Heart left ventricle (tissue), 16 donors: ENCODE measurements around the gene LACTBL1. TPM values are rescaled to one million over a fixed set of nuclear protein-coding genes. Genes with fewer than 3 reads are reported as not detected.

Source experiments
- ATAC-seq, 4 donors: fragments of 200-7000 bp; cut with Tn5 transposase; one replicate each; pipeline ENCODE4 v1.9.1; 2020 to 2022; ENCODE audit warnings: moderate library complexity in 4 of 4, mild to moderate bottlenecking in 3 of 4, moderate number of reproducible peaks in 1 of 4
- DNase-seq, 5 donors: peaks; one replicate each; pipeline ENCODE4 v3.0.0-alpha.2; 2020
- H3K27ac ChIP-seq, 12 donors: fragments of 200-600 bp; sonication (generic) in 4 of 12; one replicate each; pipeline versions ENCODE4 v1.5.0 to v1.8.0; 2016 to 2022; ENCODE audit warnings: mild to moderate bottlenecking in 2 of 12
- H3K27me3 ChIP-seq, 9 donors: fragments of 200-600 bp; sonication (generic) in 2 of 9; one replicate each; pipeline versions ENCODE4 v1.5.1 to v1.8.0; 2016 to 2022; ENCODE audit warnings: mild to moderate bottlenecking in 3 of 9
- H3K36me3 ChIP-seq, 9 donors: fragments of 200-600 bp; sonication (generic) in 2 of 9; one replicate each; pipeline versions ENCODE4 v1.5.0 to v1.8.0; 2018 to 2022; ENCODE audit warnings: mild to moderate bottlenecking in 2 of 9
- H3K4me1 ChIP-seq, 12 donors: fragments of 200-600 bp; sonication (generic) in 4 of 12; one replicate each; pipeline versions ENCODE4 v1.5.0 to v1.8.0; 2016 to 2022; ENCODE audit warnings: mild to moderate bottlenecking in 3 of 12
- H3K4me3 ChIP-seq, 12 donors: fragments of 200-600 bp; sonication (generic) in 4 of 12; one replicate each; pipeline versions ENCODE4 v1.5.0 to v1.8.0; 2017 to 2022; ENCODE audit warnings: mild to moderate bottlenecking in 9 of 12, moderate library complexity in 4 of 12
- H3K9me3 ChIP-seq, 12 donors: fragments of 200-600 bp; sonication (generic) in 4 of 12; one replicate each; pipeline versions ENCODE4 v1.5.0 to v1.8.0; 2016 to 2022; ENCODE audit warnings: mild to moderate bottlenecking in 1 of 12
- POLR2A ChIP-seq, 2 donors: fragments of 450-650 bp; IDR thresholded peaks; one replicate each; pipeline ENCODE4 v1.6.1; 2017; ENCODE audit warnings: antibody characterized with exemption in 2 of 2, mild to moderate bottlenecking in 2 of 2, moderate library complexity in 2 of 2
- WGBS, 4 donors: extraction: QIAGEN DNeasy Blood & Tissue Kit in 2 of 4; methylation state at CpG; one replicate each; pipeline versions ENCODE4 v1.1.5 to v1.1.7; 2013 to 2018; 5-methylcytosine and 5-hydroxymethylcytosine counted together
- intact Hi-C, 10 donors: fragments of 100-400 bp; cut with DNase I; formaldehyde crosslinking; loops; one replicate each; pipeline versions ENCODE4 v1.11.1 to v1.14.2; 2022
- polyA plus RNA-seq, 2 donors: library from polyadenylated mRNA; stranded (reverse); fragments of 200-250 nt; gene quantifications; one replicate each; pipeline ENCODE4 v1.2.3, GENCODE V29; 2013
- total RNA-seq, 9 donors: library from RNA; depleted of rRNA in 2 of 9; stranded (reverse); fragments of >200 nt in 2 of 9; fragmentation: NEBNext Ultra II Directional in 3 of 9; extraction: Animal tissue kit (Norgen Biotek cat#: 25700) in 3 of 9; gene quantifications; one replicate each; pipeline versions ENCODE4 v1.1.0 to v1.2.4, GENCODE V29; 2016 to 2023
- TF ChIP-seq, protein P1 (sequence below), 12 donors: fragments of 200-600 bp; sonication (generic) in 4 of 12; IDR thresholded peaks; one replicate each; pipeline versions ENCODE4 v1.5.0 to v1.8.0; 2018 to 2022; ENCODE audit warnings: antibody characterized with exemption in 12 of 12, mild to moderate bottlenecking in 5 of 12
- donor health status: ischemic (EF 13 %, LVEDD 7.1; RV severe dilation, severe dysfunction).
- donor health status: healthy with polysubstance abuse.
- donor health status: DM: no; HTN: yes; CAD: no.
- donor health status: DM: no; HTN: no; CAD: no.
- donor health status: ischemic (EF 25% LVEDD 6.9; RV normal size, moderate dysfunction).
- donor health status: ischemic (EF 25% LVEDD 5.7; RV mildly dilated, moderate dysfunction).
- donor health status: healthy.
- donor health status: DM: yes; HTN: yes; CAD: no.
- donor health status: ischemic (EF 35%, LVEDD 5.7; RV mildly dilated, moderate dysfunction).
- donor health status: nonischemic (EF 11% LVEDD 7.7; RV severe dilation, severe dysfunction).
- donor health status: DM: yes; HTN: yes; CAD: no.
- donor health status: PGD.
- donor health status: ischemic (EF 29% LVEDD 5.4; RV normal size, mild dysfunction).
- donor health status: nonischemic (EF 23%, LVEDD 6.1; RV moderate dilation, normal function).

Gene LACTBL1
- total and polyA plus RNA-seq, 11 donors = not detected

DNA sequence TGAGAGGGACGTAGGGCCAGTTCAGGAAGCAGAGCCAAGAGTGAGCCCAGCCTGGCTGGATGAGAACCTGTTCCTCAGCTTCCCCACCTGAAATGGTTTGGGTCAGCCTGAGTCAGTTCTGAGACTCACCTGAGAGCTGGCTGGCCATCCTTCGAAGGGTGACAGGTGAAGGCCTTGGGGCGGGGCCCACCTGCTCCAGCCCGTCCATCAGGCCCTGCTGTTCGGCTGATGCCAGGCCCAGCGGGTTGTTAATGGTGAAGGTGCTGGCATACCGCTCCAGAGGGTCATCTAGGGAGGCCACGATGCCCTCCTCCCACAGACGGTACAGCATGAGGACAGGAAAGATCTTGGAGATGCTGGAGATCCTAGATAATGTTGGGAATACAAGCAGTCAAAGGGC lies 14.1 kb downstream of the LACTBL1 start:
- H3K36me3 ChIP-seq = no peaks in the 10 kb centered on the region
- H3K9me3 ChIP-seq = no peaks in the 10 kb centered on the region
- WGBS, 4 donors = 86 to 91% (median 87%) methylated on average over 6 to 9 of the region's 9 CpGs
- H3K27me3 ChIP-seq = peaks cover 4 to 29% (median 12%) of the 10 kb centered on the region in 9 donors
- no peak overlapping the region for H3K4me3 ChIP-seq
- H3K27ac ChIP-seq = no peak overlapping the region
- peaks cover 0 to 1% (median 0%) of the 10 kb centered on the region in 12 donors for H3K4me1 ChIP-seq
- no peak for DNase-seq
- ATAC-seq = no peak
- intact Hi-C loops = no loop called here
- no peak for TF ChIP-seq POLR2A (IDR thresholded peaks at IDR 0.05)
- TF ChIP-seq, protein P1, sequence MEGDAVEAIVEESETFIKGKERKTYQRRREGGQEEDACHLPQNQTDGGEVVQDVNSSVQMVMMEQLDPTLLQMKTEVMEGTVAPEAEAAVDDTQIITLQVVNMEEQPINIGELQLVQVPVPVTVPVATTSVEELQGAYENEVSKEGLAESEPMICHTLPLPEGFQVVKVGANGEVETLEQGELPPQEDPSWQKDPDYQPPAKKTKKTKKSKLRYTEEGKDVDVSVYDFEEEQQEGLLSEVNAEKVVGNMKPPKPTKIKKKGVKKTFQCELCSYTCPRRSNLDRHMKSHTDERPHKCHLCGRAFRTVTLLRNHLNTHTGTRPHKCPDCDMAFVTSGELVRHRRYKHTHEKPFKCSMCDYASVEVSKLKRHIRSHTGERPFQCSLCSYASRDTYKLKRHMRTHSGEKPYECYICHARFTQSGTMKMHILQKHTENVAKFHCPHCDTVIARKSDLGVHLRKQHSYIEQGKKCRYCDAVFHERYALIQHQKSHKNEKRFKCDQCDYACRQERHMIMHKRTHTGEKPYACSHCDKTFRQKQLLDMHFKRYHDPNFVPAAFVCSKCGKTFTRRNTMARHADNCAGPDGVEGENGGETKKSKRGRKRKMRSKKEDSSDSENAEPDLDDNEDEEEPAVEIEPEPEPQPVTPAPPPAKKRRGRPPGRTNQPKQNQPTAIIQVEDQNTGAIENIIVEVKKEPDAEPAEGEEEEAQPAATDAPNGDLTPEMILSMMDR (IDR thresholded peaks at IDR 0.05) = no peak

- ATAC-seq (no peak), DNase-seq (no peak)
- intact Hi-C loops = no loop called here
- H3K9me3 ChIP-seq = no peaks in the 10 kb centered on the region
- H3K36me3 ChIP-seq = no peaks in the 10 kb centered on the region
- peaks cover 13 to 44% (median 23%) of the 10 kb centered on the region in 9 donors for H3K27me3 ChIP-seq
- peaks cover 0 to 7% (median 0%) of the 10 kb centered on the region in 12 donors for H3K4me1 ChIP-seq
- no peak overlapping the region for H3K4me3 ChIP-seq
- H3K27ac ChIP-seq = no peak overlapping the region
- TF ChIP-seq POLR2A (IDR thresholded peaks at IDR 0.05) = no peak
- TF ChIP-seq, protein P1 (IDR thresholded peaks at IDR 0.05) = no peak
- WGBS, 4 donors = 67 to 80% (median 71%) methylated on average over 3 of the region's 3 CpGs
These were observed 15.6 kb downstream of the LACTBL1 start for GRCh38 chr1:22957066-22957465.

- Histone ChIP-seq H3K4me1 (peaks cover 0 to 7% (median 0%) of the 10 kb centered on the region in 12 donors), H3K27me3 (peaks cover 13 to 61% (median 31%) of the 10 kb centered on the region in 9 donors), H3K36me3 (no peaks in the 10 kb centered on the region), H3K9me3 (peaks cover 0 to 3% (median 0%) of the 10 kb centered on the region in 12 donors), H3K4me3 (no peak overlapping the region), H3K27ac (no peak overlapping the region)
- ATAC-seq = peak in 1 of 4 donors; percentile 34
- no peak for DNase-seq
- WGBS, 4 donors = 79 to 88% (median 85%) methylated on average over 5 to 7 of the region's 7 CpGs
- intact Hi-C loops = no loop called here
- TF ChIP-seq, protein P1 (IDR thresholded peaks at IDR 0.05) = no peak
- no peak for TF ChIP-seq POLR2A (IDR thresholded peaks at IDR 0.05)
These were observed 17.5 kb downstream of the LACTBL1 start for GRCh38 chr1:22955146-22955545.

- no peaks in the 10 kb centered on the region for H3K36me3 ChIP-seq
- H3K27ac ChIP-seq = no peak overlapping the region
- DNase-seq (no peak), ATAC-seq (peak in 1 of 4 donors; percentile 22)
- H3K27me3 ChIP-seq = peaks cover 13 to 64% (median 31%) of the 10 kb centered on the region in 9 donors
- peaks cover 0 to 7% (median 0%) of the 10 kb centered on the region in 12 donors for H3K4me1 ChIP-seq
- H3K9me3 ChIP-seq = peaks cover 0 to 3% (median 0%) of the 10 kb centered on the region in 12 donors
- no peak overlapping the region for H3K4me3 ChIP-seq
- intact Hi-C loops = no loop called here
- WGBS, 4 donors = 11 to 13% (median 12%) methylated on average over 25 to 38 of the region's 38 CpGs
- TF ChIP-seq POLR2A (IDR thresholded peaks at IDR 0.05) = no peak
- TF ChIP-seq, protein P1 (IDR thresholded peaks at IDR 0.05) = no peak
These were observed 18.9 kb downstream of the LACTBL1 start for GRCh38 chr1:22953740-22954141.
